Measurements from ENCODE around the gene XYLT1. TPM values are rescaled to one million over a fixed set of nuclear protein-coding genes. Genes with fewer than 3 reads are reported as not detected.

XYLT1 gene
- total and polyA plus RNA-seq, 10 of the 15 experiments (the other 5 are each of a cell fraction or from before 2014, with no cell fraction given) = 0.88 to 14.8 (median 5.8) TPM

- no peak for TF ChIP-seq ZNF24 (IDR thresholded peaks at IDR 0.05)
- no peak for TF ChIP-seq ZZZ3 (IDR thresholded peaks at IDR 0.05; ENCODE audit: control insufficient read depth, insufficient read length, low read depth)
- no peak for TF ChIP-seq SMAD5 (IDR thresholded peaks at IDR 0.05; ENCODE audit: low read depth)
- TF ChIP-seq MLLT1 (IDR thresholded peaks at IDR 0.05) = no peak
- no peak for TF ChIP-seq BACH1 (IDR thresholded peaks at IDR 0.05; ENCODE audit: borderline replicate concordance)
- no peak for TF ChIP-seq RFX5 (IDR thresholded peaks at IDR 0.05; ENCODE audit: low read depth, low read length)
- no peak for TF ChIP-seq FOXM1 (IDR thresholded peaks at IDR 0.05; ENCODE audit: low read depth, low read length)
- no peak for TF ChIP-seq NBN (IDR thresholded peaks at IDR 0.05)
Measured at GRCh38 chr16:17499223-17499902, 28.6 kb upstream of the XYLT1 start (continued).

DNA sequence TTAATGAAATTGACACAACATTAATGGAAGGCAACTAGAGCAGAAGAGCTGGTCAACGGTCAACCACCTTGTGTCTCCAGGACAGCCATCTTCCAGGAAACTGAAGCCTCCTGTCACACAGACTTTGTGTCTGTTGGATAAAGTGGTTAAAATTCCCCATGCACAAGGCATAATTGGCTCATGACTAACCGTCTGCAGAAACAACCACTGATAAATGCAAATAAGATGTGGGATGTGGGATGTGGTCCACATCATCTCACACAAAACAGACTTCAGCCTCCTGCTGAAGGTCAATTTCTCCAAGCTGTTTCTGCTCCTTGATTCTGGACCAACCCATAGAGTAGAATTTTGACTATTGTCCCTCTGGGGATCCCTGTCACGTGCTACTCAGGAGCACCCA is 26.9 kb upstream of the XYLT1 start:
- ATAC-seq (no peak), DNase-seq (ENCODE audit: low read depth, low spot score) (no peak), FAIRE-seq (no peak)
- no peaks in the 10 kb centered on the region for H3K79me2 ChIP-seq (ENCODE audit: control insufficient read depth, insufficient read depth, low read length)
- no peaks in the 10 kb centered on the region for H3K9me3 ChIP-seq (replicated peaks; ENCODE audit: control insufficient read depth, insufficient read depth, low read length)
- SMC1A ChIA-PET (ENCODE audit: uncharacterized antibody, unreplicated experiment) = no interaction called here
- no peak overlapping the region for H2AFZ ChIP-seq (ENCODE audit: control insufficient read depth, low read depth, low read length)
- no peak overlapping the region for H3K27ac ChIP-seq (ENCODE audit: control insufficient read depth, insufficient read depth)
- CTCF ChIA-PET = interaction anchor here (1.1 kb wide), 1 partner anchor 48 kb away, joined by 3 read pairs; no protein-coding TSS in a partner anchor
- H4K20me1 ChIP-seq (ENCODE audit: control insufficient read depth, insufficient read depth) = no peaks in the 10 kb centered on the region
- WGBS (ENCODE audit: insufficient coverage, insufficient replicate concordance, low lambda C conversion rate, missing lambda C conversion rate) = 27% methylated on average over 3 of the region's 3 CpGs
- H3K4me1 ChIP-seq (ENCODE audit: control insufficient read depth, insufficient read depth, low read length) = no peaks in the 10 kb centered on the region
- H3K27me3 ChIP-seq (replicated peaks in 1 of 2; ENCODE audit: control insufficient read depth in 2 of 2, insufficient read depth in 2 of 2, low read length in 1 of 2) = 0 out of 4 replicates have a peak, but pooled peaks cover 0 to 2% of the 10 kb centered on the region in 2 experiments
- RAD21 ChIA-PET (ENCODE audit: unreplicated experiment) = interaction anchor here (0.7 kb wide), 2 partner anchors 37 to 595 kb away, joined by 3 read pairs; no protein-coding TSS in a partner anchor
- H3K9ac ChIP-seq (ENCODE audit: control insufficient read depth, insufficient read depth, low read length) = no peak overlapping the region
- in situ Hi-C loops (cut with MboI) = no loop called here
- H3K4me3 ChIP-seq = no peak overlapping the region
- POLR2A ChIA-PET = no interaction called here
- BruUV-seq (replicated peaks) = no TSS peak
- no peak overlapping the region for H3K4me2 ChIP-seq (ENCODE audit: control insufficient read depth, insufficient read depth)
- no peaks in the 10 kb centered on the region for H3K36me3 ChIP-seq (ENCODE audit: control insufficient read depth in 2 of 2, insufficient read depth in 2 of 2, low read length in 1 of 2)
- intact Hi-C loops (cut with micrococcal nuclease; ENCODE audit: unreplicated experiment) = no loop called here
- peak; percentile 29; the same call in 1 of the 3 replicates for TF ChIP-seq POU2F2 (IDR thresholded peaks at IDR 0.05; ENCODE audit: borderline replicate concordance, low read depth, low read length)
- no peak for TF ChIP-seq CHD4 (IDR thresholded peaks at IDR 0.05)

Data from GM12878 (cell line).